ENCODE data around the gene RPS6KA2.

RPS6KA2 gene

DNA sequence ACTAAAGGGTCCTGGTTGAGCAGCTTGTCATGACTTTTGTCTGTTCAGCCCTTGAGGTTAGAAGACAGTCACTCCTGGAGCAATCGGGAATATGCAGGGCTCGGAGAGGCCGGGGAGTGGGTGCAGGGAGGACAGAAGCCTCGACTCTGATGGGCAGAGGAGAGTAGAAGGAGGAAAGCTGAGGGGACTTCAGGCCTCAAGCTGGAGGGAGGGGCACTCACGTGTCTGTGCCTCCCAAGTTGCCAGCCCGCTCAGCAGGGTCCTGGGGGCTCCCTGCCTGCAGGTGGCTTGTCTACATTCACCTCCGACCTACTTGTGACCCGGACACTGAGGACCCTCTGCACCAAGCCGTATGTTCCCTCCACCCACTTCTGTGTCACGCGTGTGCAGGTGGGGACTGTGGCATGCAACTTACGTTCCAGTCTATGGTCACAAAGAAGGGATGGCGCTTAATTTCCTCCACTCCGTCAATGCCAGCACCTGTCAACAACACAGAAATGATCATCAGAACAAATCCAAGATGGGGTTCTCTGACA is 157.6 kb downstream of the RPS6KA2 start:
- TF ChIP-seq ZFX (IDR thresholded peaks at IDR 0.05; ENCODE audit: borderline replicate concordance): no peak
- TF ChIP-seq, protein P1, sequence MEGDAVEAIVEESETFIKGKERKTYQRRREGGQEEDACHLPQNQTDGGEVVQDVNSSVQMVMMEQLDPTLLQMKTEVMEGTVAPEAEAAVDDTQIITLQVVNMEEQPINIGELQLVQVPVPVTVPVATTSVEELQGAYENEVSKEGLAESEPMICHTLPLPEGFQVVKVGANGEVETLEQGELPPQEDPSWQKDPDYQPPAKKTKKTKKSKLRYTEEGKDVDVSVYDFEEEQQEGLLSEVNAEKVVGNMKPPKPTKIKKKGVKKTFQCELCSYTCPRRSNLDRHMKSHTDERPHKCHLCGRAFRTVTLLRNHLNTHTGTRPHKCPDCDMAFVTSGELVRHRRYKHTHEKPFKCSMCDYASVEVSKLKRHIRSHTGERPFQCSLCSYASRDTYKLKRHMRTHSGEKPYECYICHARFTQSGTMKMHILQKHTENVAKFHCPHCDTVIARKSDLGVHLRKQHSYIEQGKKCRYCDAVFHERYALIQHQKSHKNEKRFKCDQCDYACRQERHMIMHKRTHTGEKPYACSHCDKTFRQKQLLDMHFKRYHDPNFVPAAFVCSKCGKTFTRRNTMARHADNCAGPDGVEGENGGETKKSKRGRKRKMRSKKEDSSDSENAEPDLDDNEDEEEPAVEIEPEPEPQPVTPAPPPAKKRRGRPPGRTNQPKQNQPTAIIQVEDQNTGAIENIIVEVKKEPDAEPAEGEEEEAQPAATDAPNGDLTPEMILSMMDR (IDR thresholded peaks at IDR 0.05): no peak
- H3K27ac ChIP-seq: no peak overlapping the region

DNA sequence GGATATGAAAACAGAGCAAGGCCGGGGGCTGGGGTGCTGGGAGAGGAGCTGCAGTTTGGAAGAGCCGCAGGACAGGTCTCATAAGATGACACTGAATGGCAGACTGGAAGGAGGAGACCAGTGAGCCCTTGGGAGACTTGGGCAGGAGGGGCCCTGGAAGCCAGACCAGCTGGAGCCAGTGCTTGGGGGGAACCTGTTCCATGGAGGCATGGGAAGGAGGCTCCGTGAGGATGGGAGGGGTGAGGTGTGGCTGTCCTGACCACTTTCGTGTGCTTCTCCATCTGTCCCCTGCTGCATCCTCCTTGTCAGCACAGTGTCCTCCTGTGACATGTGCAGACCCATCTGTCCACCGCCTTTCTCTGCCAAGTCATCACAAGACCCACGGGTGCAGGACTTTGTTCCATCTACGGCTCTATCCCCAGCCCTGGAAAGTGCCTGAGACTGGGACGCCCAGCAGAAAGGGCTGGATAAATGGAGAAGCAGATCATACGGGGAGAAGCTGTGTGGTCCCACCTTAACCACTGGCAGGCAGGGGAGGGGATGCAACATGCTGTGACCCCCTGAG is 159.5 kb downstream of the RPS6KA2 start:
- no peak overlapping the region for H3K27ac ChIP-seq
- TF ChIP-seq ZFX (IDR thresholded peaks at IDR 0.05; ENCODE audit: borderline replicate concordance): no peak
- TF ChIP-seq, protein P1 (IDR thresholded peaks at IDR 0.05): no peak

DNA sequence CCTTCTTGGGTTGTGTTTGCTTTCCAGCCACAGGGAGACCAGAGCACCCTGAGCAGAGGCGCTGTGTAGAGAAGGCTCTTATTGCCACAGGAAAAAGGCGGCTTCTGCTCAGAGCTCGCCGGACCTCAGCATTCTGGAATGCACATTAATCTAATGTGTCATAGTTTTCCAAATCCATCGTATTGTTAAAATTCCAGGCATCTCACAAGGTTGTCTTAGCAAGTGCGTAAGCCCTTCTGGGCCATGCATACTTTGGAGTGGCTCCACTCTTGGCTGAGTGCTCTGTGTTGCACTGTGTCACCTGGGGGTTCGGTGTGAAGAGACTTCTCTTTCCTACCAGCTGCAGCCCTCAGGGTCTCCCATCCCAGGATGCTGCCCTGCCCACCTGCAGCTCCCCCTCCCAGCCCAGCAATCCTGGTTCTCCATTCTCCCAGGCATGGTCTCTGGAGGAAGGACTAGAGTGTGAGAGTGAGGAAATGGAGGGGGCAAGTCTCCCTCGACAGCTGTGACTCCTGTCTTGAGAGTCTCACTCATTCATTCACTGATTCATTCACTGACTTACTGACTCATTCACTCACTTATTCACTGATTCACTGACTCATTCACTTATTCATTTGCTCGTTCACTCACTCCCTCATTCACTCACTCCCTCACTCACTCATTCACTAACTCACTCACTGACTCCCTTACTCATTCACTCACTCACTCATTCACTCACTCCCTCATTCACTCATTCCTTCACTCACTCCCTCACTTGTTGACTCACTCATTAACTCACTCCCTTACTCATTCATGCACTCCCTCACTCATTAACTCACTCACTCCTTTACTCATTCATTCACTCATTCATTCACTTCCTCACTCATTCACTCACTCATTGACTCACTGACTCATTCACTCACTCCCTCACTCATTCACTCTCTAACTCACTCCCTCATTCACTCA is 160.6 kb downstream of the RPS6KA2 start:
- no peak overlapping the region for H3K27ac ChIP-seq
- TF ChIP-seq, protein P1 (IDR thresholded peaks at IDR 0.05): no peak
- no peak for TF ChIP-seq ZFX (IDR thresholded peaks at IDR 0.05; ENCODE audit: borderline replicate concordance)

GRCh38 chr6:166465671-166466087 is 161.4 kb downstream of the RPS6KA2 start:
- H3K27ac ChIP-seq: no peak overlapping the region
- TF ChIP-seq, protein P1 (IDR thresholded peaks at IDR 0.05): no peak
- no peak for TF ChIP-seq ZFX (IDR thresholded peaks at IDR 0.05; ENCODE audit: borderline replicate concordance)

GRCh38 chr6:166465003-166465399 is 162.1 kb downstream of the RPS6KA2 start:
- H3K27ac ChIP-seq: no peak overlapping the region
- TF ChIP-seq, protein P1 (IDR thresholded peaks at IDR 0.05): no peak
- TF ChIP-seq ZFX (IDR thresholded peaks at IDR 0.05; ENCODE audit: borderline replicate concordance): no peak

DNA sequence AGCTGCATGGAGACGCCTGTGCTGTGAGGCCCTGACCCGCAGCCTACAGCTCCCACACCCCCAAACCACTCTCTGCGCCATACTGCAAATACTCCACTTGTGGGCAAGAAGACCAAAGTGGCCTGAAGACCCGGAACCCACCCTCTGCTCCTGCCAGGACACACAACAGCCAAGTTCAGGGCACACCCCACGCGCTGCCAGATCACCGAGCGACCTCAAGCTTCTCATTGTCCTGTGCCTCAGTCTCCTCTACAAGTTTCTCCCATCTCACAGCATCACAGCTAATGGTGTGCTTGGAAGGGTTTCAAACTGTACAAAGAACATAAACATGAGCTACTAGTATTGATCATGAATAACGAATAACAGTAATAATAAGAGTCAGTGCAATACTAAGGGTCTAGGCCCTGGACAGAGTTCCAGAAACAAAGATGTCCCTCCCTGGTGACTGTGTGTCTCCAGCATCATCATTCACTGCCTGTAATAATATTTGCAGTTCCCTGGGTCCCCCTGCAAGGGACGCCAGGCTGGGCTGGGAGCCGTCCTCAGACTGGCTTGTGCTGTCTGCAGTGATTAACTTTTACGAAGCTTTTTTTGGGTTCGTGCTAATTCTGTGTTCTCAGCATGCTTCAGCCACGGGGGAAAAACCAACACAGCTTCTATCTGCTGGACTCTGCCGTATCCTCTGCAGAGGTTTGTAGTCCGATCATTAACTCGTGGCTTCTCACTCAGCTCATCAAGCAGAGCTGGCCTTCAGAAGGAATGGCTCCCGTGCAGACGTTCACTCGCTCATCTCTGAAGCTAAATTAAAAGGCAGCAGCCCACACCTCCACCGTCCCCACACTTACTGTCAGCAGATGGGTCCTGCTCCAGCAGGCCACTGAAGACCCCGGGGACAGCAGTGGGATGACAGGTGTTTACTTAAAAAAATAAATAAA is 162.7 kb downstream of the RPS6KA2 start:
- no peak for TF ChIP-seq ZFX (IDR thresholded peaks at IDR 0.05; ENCODE audit: borderline replicate concordance)
- TF ChIP-seq, protein P1 (IDR thresholded peaks at IDR 0.05): no peak
- H3K27ac ChIP-seq: no peak overlapping the region

Measured in 22Rv1 (cell line).